Peyer's patch (tissue), 4 donors: ENCODE results near the gene ATP2C2. TPM values are rescaled to one million over a fixed set of nuclear protein-coding genes. Genes with fewer than 3 reads are reported as not detected.

Experiments
- DNase-seq, 3 donors: peaks; one replicate each; pipeline ENCODE4 v3.0.0-alpha.2; 2017 to 2019
- H3K27ac ChIP-seq, 4 donors: fragments of 200-600 bp; sonication (generic); one replicate each; pipeline ENCODE4 v1.5.1; 2016 to 2019
- H3K27me3 ChIP-seq, 2 donors: fragments of 200-600 bp; sonication (generic); one replicate each; pipeline ENCODE4 v1.5.1; 2019
- H3K36me3 ChIP-seq, 3 donors: fragments of 200-600 bp; sonication (generic); one replicate each; pipeline ENCODE4 v1.5.1; 2016 to 2019
- H3K4me1 ChIP-seq, 4 donors: fragments of 200-600 bp; sonication (generic); one replicate each; pipeline ENCODE4 v1.5.1; 2016 to 2019
- H3K4me3 ChIP-seq, 4 donors: fragments of 200-600 bp; sonication (generic); 1 replicate in 3 of 4; 2 replicates in 1 of 4; pipeline ENCODE4 v1.5.1; 2016 to 2019; ENCODE audit warnings: mild to moderate bottlenecking in 1 of 4
- H3K9me3 ChIP-seq, 4 donors: fragments of 200-600 bp; sonication (generic); one replicate each; pipeline ENCODE4 v1.5.1; 2016 to 2019; ENCODE audit warnings: mild to moderate bottlenecking in 1 of 4
- POLR2A ChIP-seq, 2 donors: fragments of 450-650 bp; IDR thresholded peaks; one replicate each; pipeline ENCODE4 v1.5.1; 2017; ENCODE audit warnings: antibody characterized with exemption in 2 of 2, mild to moderate bottlenecking in 2 of 2, moderate library complexity in 2 of 2
- total RNA-seq, 4 donors: library from RNA; depleted of rRNA; stranded (reverse); fragments of >200 nt; gene quantifications; one replicate each; pipeline ENCODE4 v1.1.0, GENCODE V29; 2016
- TF ChIP-seq, protein P1 (sequence below), 6 experiments: fragments of 450-650 bp in 4 of 6; fragments of 200-600 bp in 2 of 6; sonication (generic) in 1 of 6; IDR thresholded peaks; one replicate each; pipeline ENCODE4 v1.5.1; 2017 to 2019; ENCODE audit warnings: antibody characterized with exemption in 6 of 6, mild to moderate bottlenecking in 3 of 6, moderate library complexity in 1 of 6

The ATP2C2 gene
- total RNA-seq, 4 donors from 2014 or later = 84.2 to 148 (median 115) TPM

DNA sequence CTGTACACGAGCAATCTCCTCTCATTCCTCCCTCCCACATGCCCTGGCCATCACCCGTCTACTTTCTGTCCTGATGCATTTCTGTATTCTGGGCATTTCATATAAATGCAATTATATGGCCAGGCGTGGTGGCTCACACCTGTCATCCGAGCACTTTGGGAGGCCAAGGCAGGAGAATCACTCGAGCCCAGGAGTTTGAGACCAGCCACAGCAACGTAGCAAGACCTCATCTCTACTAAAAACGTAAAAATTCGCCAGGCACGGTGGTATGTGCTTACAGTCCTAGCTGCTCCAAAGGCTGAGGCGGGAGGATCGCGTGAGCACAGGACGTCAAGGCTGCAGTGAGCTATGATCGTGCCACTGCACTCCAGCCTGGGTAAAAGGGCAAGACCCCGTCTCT lies 131.3 kb downstream of the ATP2C2 start:
- H3K27ac ChIP-seq = no peak overlapping the region
- no peak for TF ChIP-seq POLR2A (IDR thresholded peaks at IDR 0.05)
- TF ChIP-seq, protein P1, sequence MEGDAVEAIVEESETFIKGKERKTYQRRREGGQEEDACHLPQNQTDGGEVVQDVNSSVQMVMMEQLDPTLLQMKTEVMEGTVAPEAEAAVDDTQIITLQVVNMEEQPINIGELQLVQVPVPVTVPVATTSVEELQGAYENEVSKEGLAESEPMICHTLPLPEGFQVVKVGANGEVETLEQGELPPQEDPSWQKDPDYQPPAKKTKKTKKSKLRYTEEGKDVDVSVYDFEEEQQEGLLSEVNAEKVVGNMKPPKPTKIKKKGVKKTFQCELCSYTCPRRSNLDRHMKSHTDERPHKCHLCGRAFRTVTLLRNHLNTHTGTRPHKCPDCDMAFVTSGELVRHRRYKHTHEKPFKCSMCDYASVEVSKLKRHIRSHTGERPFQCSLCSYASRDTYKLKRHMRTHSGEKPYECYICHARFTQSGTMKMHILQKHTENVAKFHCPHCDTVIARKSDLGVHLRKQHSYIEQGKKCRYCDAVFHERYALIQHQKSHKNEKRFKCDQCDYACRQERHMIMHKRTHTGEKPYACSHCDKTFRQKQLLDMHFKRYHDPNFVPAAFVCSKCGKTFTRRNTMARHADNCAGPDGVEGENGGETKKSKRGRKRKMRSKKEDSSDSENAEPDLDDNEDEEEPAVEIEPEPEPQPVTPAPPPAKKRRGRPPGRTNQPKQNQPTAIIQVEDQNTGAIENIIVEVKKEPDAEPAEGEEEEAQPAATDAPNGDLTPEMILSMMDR (IDR thresholded peaks at IDR 0.05) = no peak
- H3K27me3 ChIP-seq = no peaks in the 10 kb centered on the region
- DNase-seq = no peak
- peaks cover 0 to 32% (median 0%) of the 10 kb centered on the region in 3 donors for H3K36me3 ChIP-seq
- H3K9me3 ChIP-seq = no peaks in the 10 kb centered on the region
- no peak overlapping the region for H3K4me3 ChIP-seq
- H3K4me1 ChIP-seq = peaks cover 0 to 24% (median 4%) of the 10 kb centered on the region in 4 donors

DNA sequence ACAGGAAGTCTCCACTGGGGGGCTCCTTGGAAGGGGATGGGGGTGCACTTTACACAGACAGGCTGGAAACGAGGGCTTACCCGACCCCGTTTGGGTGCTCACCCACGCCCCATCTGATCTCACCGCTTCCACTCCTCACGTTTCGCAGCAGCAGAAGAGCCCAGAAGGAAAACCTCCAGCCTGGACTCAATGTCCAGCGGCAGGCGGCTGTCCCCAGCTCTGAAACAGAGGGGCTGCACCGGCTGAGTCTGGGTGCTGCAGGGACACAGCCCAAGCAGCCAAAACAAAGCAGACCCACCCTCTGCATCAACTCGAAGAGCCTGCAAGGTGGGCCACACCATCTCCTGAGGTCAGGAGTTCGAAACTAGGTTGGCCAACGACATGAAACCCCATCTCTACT lies 132.2 kb downstream of the ATP2C2 start:
- Histone ChIP-seq H3K27ac (no peak overlapping the region), H3K27me3 (no peaks in the 10 kb centered on the region), H3K4me1 (peaks cover 4 to 32% (median 11%) of the 10 kb centered on the region in 4 donors), H3K9me3 (no peaks in the 10 kb centered on the region), H3K4me3 (no peak overlapping the region), H3K36me3 (peaks cover 0 to 23% (median 0%) of the 10 kb centered on the region in 3 donors)
- no peak for TF ChIP-seq POLR2A (IDR thresholded peaks at IDR 0.05)
- TF ChIP-seq, protein P1 (IDR thresholded peaks at IDR 0.05) = no peak
- peak in 1 of 3 donors; percentile 42 for DNase-seq

DNA sequence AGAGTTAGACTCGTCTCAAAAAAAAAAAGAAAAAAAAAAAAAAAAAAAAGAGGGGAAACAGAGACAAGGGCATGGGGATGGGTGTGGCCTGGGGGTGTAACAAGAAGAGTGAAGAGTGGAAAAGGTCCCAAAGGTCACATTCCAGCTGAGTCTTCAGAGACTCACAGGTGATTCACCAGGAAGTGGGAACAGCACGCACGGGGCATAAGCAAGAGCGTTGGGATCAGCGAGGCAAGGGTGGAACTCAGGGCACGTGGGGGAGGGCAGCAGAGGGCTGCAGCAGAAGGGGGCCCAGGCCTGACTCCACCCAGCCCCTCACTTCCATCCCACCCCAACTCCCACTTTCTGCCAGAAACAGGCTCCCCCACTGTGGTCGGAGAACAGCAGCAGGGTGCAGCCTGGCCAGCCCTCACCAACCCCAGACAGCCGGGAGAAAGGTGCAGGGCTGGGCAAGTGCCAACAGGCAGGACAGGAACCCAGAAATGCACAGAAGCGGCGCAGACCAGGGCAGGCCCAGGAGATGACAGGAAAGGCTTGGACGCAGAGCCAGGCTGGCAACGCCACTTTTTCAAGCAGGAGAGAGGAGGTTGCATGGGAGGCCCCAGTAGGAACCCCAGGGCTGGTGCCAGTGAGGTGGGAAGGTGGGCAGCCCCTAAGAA lies 132.9 kb downstream of the ATP2C2 start:
- Histone ChIP-seq H3K27ac (peak overlapping the region in 3 of 4 donors; percentile 42 to 80 (median 58)), H3K36me3 (peaks cover 0 to 16% (median 0%) of the 10 kb centered on the region in 3 donors), H3K4me1 (peaks cover 4 to 33% (median 15%) of the 10 kb centered on the region in 4 donors), H3K27me3 (no peaks in the 10 kb centered on the region), H3K9me3 (no peaks in the 10 kb centered on the region), H3K4me3 (no peak overlapping the region)
- peak in 2 of 3 donors; percentile 76 to 77 for DNase-seq
- TF ChIP-seq, protein P1 (IDR thresholded peaks at IDR 0.05) = no peak
- TF ChIP-seq POLR2A (IDR thresholded peaks at IDR 0.05) = no peak

DNA sequence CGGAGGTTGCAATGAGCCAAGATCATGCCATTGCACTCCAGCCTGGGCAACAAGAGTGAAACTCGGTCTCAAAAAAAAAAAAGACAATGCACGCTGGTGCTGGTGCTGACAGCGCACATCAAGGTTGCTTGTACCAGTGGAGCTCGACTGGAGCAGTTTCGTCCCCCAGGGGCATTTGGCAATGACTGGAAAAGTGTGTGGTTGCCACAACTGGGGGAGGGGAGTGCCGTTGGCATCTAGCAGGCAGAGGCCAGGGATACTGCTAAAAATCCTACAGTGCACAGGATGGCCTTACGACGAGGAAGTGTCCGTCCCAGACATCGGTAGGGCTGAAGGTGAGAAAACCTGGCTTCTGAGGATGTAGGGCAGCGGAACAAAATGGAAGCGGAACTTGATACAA lies 133.7 kb downstream of the ATP2C2 start:
- Histone ChIP-seq H3K36me3 (peaks cover 0 to 7% (median 0%) of the 10 kb centered on the region in 3 donors), H3K27me3 (no peaks in the 10 kb centered on the region), H3K27ac (no peak overlapping the region), H3K4me3 (no peak overlapping the region), H3K4me1 (peaks cover 4 to 33% (median 20%) of the 10 kb centered on the region in 4 donors), H3K9me3 (no peaks in the 10 kb centered on the region)
- TF ChIP-seq, protein P1 (IDR thresholded peaks at IDR 0.05) = no peak
- no peak for TF ChIP-seq POLR2A (IDR thresholded peaks at IDR 0.05)
- no peak for DNase-seq

DNA sequence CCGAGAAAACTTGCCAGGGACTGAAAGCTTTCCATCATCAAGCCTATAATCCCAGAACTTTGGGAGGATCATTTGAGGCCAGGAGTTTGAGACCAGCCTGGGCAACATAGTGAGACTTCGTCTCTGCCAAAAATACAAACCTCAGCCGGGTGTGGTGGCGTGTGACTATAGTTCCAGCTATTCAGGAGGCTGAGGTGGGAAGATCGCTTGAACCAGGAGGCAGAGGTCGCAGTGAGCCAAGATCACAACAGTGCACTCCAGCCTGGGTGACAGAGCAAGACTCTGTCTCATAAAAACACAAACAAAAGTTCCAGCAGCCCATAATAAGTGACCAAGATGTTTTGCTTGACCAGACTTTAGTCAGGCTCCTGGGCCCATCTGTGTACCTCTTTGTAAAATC lies 134.2 kb downstream of the ATP2C2 start:
- TF ChIP-seq, protein P1 (IDR thresholded peaks at IDR 0.05) = no peak
- no peak for TF ChIP-seq POLR2A (IDR thresholded peaks at IDR 0.05)
- DNase-seq = no peak
- H3K27ac ChIP-seq = no peak overlapping the region

More for the DNA sequence above, 134.2 kb downstream of the ATP2C2 start:
- peaks cover 4 to 33% (median 21%) of the 10 kb centered on the region in 4 donors for H3K4me1 ChIP-seq
- H3K27me3 ChIP-seq = no peaks in the 10 kb centered on the region
- no peak overlapping the region for H3K4me3 ChIP-seq
- no peaks in the 10 kb centered on the region for H3K9me3 ChIP-seq
- peaks cover 0 to 3% (median 0%) of the 10 kb centered on the region in 3 donors for H3K36me3 ChIP-seq
